Measurements from ENCODE around the gene SLC29A2.
A peak's percentile ranks its signal among the peaks of the same experiment; 100 is the strongest.
"Not testable (repeated sequence)": the region's sequence is repeated elsewhere in the genome, so short reads cannot be mapped to it uniquely, and the experiment has no call there.

Gene SLC29A2

DNA sequence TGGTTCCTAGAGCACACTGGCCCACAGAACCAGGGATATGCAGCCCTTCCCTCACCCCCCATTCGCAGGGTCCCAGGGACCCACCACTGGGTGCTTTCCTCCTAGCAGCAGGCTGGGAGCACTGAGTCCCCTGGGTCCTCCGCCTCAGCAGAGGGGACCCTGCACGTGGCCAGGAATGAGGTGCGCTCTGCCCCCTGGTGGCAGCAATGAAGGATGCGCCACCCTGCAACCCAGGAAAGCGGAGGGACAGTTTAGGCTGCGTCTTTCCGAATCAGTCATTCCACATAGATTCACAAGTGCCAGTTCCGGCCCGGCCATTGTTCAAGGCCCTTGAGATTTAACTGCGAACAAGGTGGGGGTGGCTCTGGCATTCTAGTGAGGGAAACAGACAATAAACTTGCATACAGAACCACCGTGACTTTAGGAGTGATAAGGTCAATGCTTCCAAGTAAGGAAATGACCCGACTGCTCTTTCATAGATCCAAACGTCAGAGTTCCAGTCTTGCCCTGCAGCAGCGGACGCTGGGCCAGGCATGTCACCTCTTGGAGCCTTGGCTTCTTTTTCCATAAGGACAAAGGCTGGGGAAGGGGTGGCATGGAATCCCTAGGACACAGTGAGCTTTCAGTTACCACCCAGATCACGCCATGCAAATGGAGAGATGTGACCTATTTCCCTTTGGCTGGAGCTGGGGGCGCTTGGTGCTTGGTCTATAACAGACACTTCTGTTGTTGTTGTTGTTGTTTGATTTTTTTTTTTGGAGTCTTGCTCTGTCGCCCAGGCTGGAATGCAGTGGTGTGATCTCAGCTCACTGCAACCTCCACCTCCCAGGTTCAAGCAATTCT, 43.0 kb downstream of the SLC29A2 start:
- peak; percentile 77 to 91 for DNase-seq (ENCODE audit: low spot score in 2 of 2)
- in situ Hi-C loops (cut with MboI; ENCODE audit: low sequenced_read_pairs): no loop called here
- Histone ChIP-seq H3K4me3 (no peak overlapping the region), H3K4me1 (no peaks in the 10 kb centered on the region), H3K27me3 (ENCODE audit: low read depth) (no peaks in the 10 kb centered on the region), H3K36me3 (replicated peaks) (no peaks in the 10 kb centered on the region), H3K9me3 (no peaks in the 10 kb centered on the region)

DNA sequence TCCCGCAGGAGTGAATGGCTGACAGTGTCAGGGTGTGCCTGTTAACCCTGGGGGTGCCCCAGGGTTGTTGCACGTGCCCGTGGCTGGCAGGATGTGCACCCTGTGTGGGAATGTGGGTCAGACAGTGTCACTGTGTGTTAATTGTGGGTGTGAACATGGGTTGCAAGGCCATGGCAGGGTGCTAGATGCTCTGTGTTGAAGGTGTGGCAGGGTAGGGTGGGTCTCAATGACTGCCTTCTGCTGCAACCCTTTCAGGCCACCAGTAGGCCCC, 43.6 kb downstream of the SLC29A2 start:
- no peaks in the 10 kb centered on the region for H3K36me3 ChIP-seq (replicated peaks)
- no peaks in the 10 kb centered on the region for H3K27me3 ChIP-seq (ENCODE audit: low read depth)
- in situ Hi-C loops (cut with MboI; ENCODE audit: low sequenced_read_pairs): no loop called here
- H3K4me3 ChIP-seq: no peak overlapping the region
- DNase-seq (ENCODE audit: low spot score in 2 of 2): no peak
- H3K9me3 ChIP-seq: no peaks in the 10 kb centered on the region
- H3K4me1 ChIP-seq: no peaks in the 10 kb centered on the region

DNA sequence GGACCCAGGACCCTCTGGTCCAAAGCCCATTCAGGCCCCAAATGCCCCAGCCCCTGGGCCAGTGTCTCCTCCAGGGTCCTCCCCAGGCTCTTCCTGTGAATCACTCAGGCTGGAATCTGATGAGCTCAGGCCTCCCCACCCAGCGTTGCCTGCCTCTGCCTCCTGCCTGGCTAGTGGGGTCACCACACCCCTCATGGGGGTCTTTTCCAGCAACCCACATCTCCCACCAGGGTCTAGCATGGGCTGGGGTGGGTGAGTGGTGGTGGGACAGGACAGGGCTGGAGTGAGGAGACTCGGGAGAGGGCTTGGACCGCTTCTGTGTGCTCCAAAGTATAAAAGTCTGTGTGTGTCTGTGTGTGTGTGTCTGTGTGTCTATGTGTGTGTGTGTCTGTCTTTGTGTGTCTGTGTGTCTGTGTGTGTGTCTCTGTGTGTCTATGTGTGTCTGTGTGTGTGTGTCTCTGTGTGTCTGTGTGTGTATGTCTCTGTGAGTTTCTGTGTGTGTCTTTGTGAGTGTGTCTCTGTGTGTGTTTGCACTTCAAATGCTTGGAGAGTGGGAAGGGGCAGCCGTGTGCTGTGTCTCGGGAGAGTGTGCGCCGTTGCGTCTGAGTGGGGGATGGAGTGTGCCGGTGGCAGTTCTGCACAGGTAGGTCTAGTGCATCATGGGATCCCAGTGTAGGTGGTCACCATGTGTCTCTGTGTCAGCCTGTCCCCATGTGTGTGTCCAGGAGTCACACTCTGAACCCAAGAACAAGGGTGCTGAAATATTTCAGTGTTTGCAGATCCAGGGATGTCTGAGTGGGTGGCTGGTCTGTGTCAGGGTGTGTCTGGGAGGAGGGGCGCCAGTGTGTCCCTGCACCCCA, 44.2 kb downstream of the SLC29A2 start:
- H3K36me3 ChIP-seq (replicated peaks): no peaks in the 10 kb centered on the region
- no peaks in the 10 kb centered on the region for H3K27me3 ChIP-seq (ENCODE audit: low read depth)
- DNase-seq (ENCODE audit: low spot score in 2 of 2): no peak
- H3K9me3 ChIP-seq: no peaks in the 10 kb centered on the region
- no peak overlapping the region for H3K4me3 ChIP-seq
- in situ Hi-C loops (cut with MboI; ENCODE audit: low sequenced_read_pairs): no loop called here
- no peaks in the 10 kb centered on the region for H3K4me1 ChIP-seq

DNA sequence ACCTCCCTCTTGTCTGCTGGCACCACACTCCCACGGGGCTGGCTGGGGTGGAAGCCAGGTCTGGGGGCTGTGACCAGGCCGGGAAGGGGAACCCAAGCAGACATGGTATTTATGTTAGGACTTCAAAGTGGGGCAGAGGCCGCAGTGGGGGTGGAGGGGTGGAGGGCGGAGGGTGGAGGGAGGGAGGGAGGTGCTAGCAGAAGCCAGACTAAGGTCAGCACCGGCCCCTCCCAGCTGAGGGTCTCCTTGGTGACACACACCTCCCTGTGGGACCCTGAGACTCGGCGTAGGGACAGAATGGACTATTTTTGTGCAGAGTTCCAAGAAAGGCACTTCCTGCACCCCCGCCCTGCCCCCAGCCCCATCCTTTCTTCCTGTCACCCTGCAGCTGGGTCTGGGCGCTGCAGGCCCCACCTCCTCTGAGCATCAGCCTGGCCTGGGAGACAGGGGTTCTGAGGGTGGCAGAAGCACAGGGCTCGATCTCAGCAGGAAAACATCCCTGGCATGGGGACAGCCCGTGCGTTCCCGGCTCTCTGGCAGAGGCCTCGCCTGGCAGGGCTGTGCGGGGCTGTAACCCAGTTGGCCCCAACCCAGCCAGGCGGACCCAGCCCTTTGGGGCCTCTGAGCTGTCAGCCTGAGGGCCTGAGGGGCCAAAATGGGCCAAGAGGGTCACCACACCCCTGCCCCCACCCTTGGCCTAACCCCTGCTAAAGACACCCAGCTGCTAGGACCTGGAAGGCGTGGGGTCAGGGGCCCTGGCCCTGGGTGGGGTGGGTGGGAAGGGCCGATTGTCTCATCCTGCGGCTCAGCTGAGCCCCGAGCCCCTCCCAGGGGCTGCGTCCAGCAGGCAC, 45.1 kb downstream of the SLC29A2 start:
- H3K4me3 ChIP-seq: no peak overlapping the region
- no peaks in the 10 kb centered on the region for H3K4me1 ChIP-seq
- no peak for DNase-seq (ENCODE audit: low spot score in 2 of 2)
- H3K27me3 ChIP-seq (ENCODE audit: low read depth): no peaks in the 10 kb centered on the region
- no peaks in the 10 kb centered on the region for H3K9me3 ChIP-seq
- no peaks in the 10 kb centered on the region for H3K36me3 ChIP-seq (replicated peaks)
- in situ Hi-C loops (cut with MboI; ENCODE audit: low sequenced_read_pairs): no loop called here

DNA sequence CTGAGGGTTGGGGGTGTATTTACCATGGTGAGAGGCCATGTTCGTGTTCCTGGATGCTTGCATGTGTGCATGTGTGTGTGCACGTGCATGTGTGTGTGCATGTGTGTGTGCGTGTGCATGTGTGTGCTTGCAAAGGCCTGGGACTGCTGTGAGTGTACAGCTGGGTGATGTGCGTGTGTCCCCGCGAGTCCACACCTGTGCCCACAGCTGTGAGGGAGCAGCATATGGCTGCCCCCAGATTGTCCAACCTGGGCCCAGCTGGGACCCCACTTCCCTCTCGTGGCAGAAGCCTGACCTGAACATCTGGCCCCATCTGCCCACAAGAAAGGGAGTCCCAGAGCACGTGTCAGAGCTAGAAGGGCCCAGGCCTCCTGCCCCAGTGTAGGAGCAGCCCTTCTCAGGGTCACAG, 46.3 kb downstream of the SLC29A2 start:
- no peaks in the 10 kb centered on the region for H3K36me3 ChIP-seq (replicated peaks)
- no peaks in the 10 kb centered on the region for H3K9me3 ChIP-seq
- no peaks in the 10 kb centered on the region for H3K4me1 ChIP-seq
- no peak for DNase-seq (ENCODE audit: low spot score in 2 of 2)
- in situ Hi-C loops (cut with MboI; ENCODE audit: low sequenced_read_pairs): no loop called here
- H3K27me3 ChIP-seq (ENCODE audit: low read depth): no peaks in the 10 kb centered on the region
- H3K4me3 ChIP-seq: no peak overlapping the region

DNA sequence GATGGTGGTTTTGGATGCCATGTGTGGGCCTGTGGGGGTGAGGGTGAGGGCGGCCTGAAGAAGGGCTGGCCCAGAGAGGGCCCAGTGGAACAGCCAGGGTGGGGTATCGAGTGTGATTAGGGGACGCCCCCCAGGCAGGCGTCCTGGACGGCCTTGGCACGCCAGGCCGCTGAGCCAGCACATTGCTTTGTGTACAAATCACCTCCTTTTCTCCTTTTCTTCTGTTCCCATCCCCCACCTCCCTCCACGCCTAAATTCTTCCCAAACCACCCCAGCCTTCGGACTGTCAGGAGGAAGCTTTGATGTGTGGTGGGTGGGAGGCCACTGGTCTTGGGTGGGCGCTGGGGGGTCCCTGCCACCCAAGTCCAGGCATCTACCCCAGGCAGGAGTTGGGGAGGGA, 46.9 kb downstream of the SLC29A2 start:
- DNase-seq (ENCODE audit: low spot score in 2 of 2): no peak
- Histone ChIP-seq H3K36me3 (replicated peaks) (no peaks in the 10 kb centered on the region), H3K4me1 (no peaks in the 10 kb centered on the region), H3K4me3 (no peak overlapping the region), H3K9me3 (no peaks in the 10 kb centered on the region), H3K27me3 (ENCODE audit: low read depth) (no peaks in the 10 kb centered on the region)
- in situ Hi-C loops (cut with MboI; ENCODE audit: low sequenced_read_pairs): no loop called here

DNA sequence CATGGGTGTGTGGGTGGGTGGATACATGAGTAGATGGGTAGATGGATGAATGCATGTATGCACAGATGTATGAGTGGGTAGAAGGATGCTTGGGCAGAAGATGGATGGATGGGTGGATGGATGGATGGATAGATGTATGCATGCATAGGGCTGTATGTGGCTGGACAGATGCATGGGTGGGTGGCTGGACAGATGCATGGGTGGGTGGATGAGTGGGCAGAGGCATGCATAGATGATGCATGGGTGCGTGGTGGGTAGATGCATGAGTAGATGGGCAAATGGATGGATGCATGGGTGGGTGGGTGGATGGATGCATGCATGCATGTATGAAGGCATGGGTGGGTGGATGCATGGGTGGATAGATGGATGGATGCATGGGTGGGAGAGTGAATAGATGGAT, 47.9 kb downstream of the SLC29A2 start:
- no peaks in the 10 kb centered on the region for H3K36me3 ChIP-seq (replicated peaks)
- in situ Hi-C loops (cut with MboI; ENCODE audit: low sequenced_read_pairs): no loop called here
- no peaks in the 10 kb centered on the region; the same call in 1 of the 2 replicates for H3K9me3 ChIP-seq
- no peaks in the 10 kb centered on the region for H3K4me1 ChIP-seq
- DNase-seq (ENCODE audit: low spot score in 2 of 2): no peak
- H3K4me3 ChIP-seq: no peak overlapping the region
- H3K27me3 ChIP-seq (ENCODE audit: low read depth): no peaks in the 10 kb centered on the region

DNA sequence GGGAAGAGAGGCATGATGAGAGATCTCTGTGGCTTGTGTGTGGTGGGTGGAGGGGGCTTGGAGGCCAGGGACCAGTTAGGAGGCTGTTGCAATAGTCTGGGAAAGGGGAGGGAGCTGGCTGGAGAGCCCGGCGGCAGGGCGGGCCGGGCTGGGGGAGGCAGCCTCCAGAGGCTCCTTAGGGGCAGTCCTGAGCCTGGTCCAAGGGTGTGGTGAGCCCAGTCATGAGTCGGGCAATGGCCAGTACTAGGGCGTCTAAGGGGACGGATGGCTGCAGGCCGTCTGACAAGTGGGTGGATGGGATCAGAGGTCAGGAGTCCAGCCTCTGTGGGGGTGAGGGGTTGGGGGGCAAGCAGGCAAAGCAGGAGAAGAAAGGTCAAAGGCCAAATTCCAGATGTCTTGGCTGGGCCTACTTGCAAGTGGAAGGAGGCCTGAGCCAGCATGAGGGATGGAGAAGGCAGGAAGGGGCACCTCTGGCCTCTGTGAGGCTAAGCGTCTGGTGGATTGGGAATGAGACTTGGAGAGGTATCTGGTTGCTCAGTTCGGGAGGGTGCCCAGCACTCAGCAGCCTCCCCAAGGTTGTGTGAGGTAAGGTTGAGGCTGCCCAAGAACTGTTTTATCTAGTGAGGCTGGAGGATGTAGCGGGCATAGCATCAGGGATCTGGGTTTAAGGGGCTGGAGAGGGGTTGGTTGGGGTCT, 48.7 kb downstream of the SLC29A2 start:
- Histone ChIP-seq H3K4me1 (no peaks in the 10 kb centered on the region), H3K9me3 (no peaks in the 10 kb centered on the region; the same call in 1 of the 2 replicates), H3K4me3 (no peak overlapping the region), H3K36me3 (replicated peaks) (no peaks in the 10 kb centered on the region), H3K27me3 (ENCODE audit: low read depth) (no peaks in the 10 kb centered on the region)
- in situ Hi-C loops (cut with MboI; ENCODE audit: low sequenced_read_pairs): no loop called here
- no peak for DNase-seq (ENCODE audit: low spot score in 2 of 2)

DNA sequence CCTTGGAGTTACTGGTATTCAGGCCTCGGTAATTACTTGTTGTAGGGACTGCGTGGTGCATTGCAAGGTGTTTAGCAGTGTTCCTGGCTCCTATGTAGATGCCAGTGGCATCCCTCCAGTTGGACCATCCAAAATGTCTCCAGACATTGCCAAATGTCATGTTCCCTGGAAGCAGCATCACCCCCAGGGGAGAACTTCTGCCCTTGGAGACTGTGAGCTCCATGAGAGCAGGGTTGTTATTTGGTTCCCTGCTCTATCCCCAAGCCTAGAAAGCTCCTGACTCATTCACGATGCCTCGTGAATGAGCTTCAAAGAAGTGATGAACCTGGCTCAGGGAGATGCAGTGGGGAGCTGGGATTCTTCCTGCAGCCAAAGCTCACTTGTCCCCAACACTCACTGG, 50.0 kb downstream of the SLC29A2 start:
- H3K4me3 ChIP-seq: no peak overlapping the region
- in situ Hi-C loops (cut with MboI; ENCODE audit: low sequenced_read_pairs): no loop called here
- H3K9me3 ChIP-seq: no peaks in the 10 kb centered on the region; the same call in 1 of the 2 replicates
- H3K36me3 ChIP-seq (replicated peaks): no peaks in the 10 kb centered on the region
- H3K27me3 ChIP-seq (ENCODE audit: low read depth): no peaks in the 10 kb centered on the region
- no peaks in the 10 kb centered on the region for H3K4me1 ChIP-seq
- DNase-seq (ENCODE audit: low spot score in 2 of 2): no peak

DNA sequence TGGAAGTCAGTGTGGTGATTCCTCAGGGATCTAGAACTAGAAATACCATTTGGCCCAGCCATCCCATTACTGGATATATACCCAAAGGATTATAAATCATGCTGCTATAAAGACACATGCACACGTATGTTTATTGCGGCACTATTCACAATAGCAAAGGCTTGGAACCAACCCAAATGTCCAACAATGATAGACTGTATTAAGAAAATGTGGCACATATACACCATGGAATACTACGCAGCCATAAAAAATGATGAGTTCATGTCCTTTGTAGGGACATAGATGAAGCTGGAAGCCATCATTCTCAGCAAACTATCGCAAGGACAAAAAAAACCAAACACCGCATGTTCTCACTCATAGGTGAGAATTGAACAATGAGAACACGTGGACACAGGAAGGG, 50.8 kb downstream of the SLC29A2 start:
- DNase-seq (ENCODE audit: low spot score in 2 of 2); in situ Hi-C loops (cut with MboI; ENCODE audit: low sequenced_read_pairs); H3K4me1 ChIP-seq; H3K36me3 ChIP-seq (replicated peaks); H3K4me3 ChIP-seq; H3K9me3 ChIP-seq; H3K27me3 ChIP-seq (ENCODE audit: low read depth): not testable (repeated sequence)

DNA sequence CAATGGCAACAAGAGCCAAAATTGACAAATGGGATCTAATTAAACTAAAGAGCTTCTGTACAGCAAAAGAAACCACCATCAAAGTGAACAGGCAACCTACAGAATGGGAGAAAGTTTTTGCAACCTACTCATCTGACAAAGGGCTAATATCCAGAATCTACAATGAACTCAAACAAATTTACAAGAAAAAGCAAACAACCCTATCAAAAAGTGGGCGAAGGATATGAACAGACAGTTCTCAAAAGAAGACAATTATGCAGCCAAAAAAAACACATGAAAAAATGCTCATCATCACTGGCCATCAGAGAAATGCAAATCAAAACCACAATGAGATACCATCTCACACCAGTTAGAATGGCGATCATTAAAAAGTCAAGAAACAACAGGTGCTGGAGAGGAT, 51.3 kb downstream of the SLC29A2 start:
- DNase-seq (ENCODE audit: low spot score in 2 of 2); H3K4me3 ChIP-seq; H3K36me3 ChIP-seq (replicated peaks); H3K27me3 ChIP-seq (ENCODE audit: low read depth); H3K4me1 ChIP-seq; H3K9me3 ChIP-seq; in situ Hi-C loops (cut with MboI; ENCODE audit: low sequenced_read_pairs): not testable (repeated sequence)

DNA sequence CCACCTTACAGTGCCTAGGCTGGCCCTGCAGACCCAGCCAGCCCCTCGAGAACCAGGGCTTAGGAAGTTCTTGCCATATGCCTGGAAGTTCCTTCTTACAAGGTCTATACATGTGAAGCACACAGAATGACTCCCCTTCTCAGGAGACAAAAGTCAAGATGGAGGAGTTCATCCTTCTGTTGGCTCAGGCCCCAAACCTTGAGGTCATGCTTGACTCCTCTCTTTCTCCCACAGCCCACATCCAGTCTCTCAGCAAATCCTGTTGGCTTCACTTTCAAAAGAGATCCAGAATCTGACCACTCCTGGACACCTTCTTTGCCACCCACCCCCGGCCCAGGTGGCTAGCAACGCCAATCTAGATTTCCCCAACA, 53.0 kb downstream of the SLC29A2 start:
- in situ Hi-C loops (cut with MboI; ENCODE audit: low sequenced_read_pairs): no loop called here
- Histone ChIP-seq H3K4me1 (no peaks in the 10 kb centered on the region), H3K4me3 (no peak overlapping the region), H3K36me3 (replicated peaks) (no peaks in the 10 kb centered on the region), H3K9me3 (no peaks in the 10 kb centered on the region; the same call in 1 of the 2 replicates), H3K27me3 (ENCODE audit: low read depth) (no peaks in the 10 kb centered on the region)
- no peak for DNase-seq (ENCODE audit: low spot score in 2 of 2)

Data from HAP-1 (cell line).